Body of pancreas (tissue), 4 donors: Measurements from ENCODE around the gene FAXC.

Experiments
- CTCF ChIP-seq, 7 experiments: fragments of 450-650 bp in 4 of 7; fragments of 200-600 bp in 3 of 7; sonication (generic) in 3 of 7; IDR thresholded peaks; one replicate each; pipeline ENCODE4 v1.5.1; 2016 to 2019; ENCODE audit warnings: antibody characterized with exemption in 7 of 7
- POLR2A ChIP-seq, 3 donors: fragments of 450-650 bp; IDR thresholded peaks; one replicate each; pipeline ENCODE4 v1.6.1; 2016; ENCODE audit warnings: antibody characterized with exemption in 3 of 3, mild to moderate bottlenecking in 2 of 3

- TF ChIP-seq POLR2A (IDR thresholded peaks at IDR 0.05) (no peak), CTCF (IDR thresholded peaks at IDR 0.05) (no peak)
Observed at GRCh38 chr6:99288668-99289067, 60.8 kb downstream of the FAXC start.
